ENCODE measurements around the gene MSMO1. TPM values are rescaled to one million over a fixed set of nuclear protein-coding genes. Genes with fewer than 3 reads are reported as not detected.
A peak's percentile ranks its signal among the peaks of the same experiment; 100 is the strongest.

The MSMO1 gene
- total and polyA plus RNA-seq, 12 donors: 3.7 to 15.1 (median 9.0) TPM

GRCh38 chr4:165343353-165344191 lies 16.1 kb downstream of the MSMO1 start:
- Histone ChIP-seq H3K27me3 (no peaks in the 10 kb centered on the region), H3K9me3 (no peaks in the 10 kb centered on the region), H3K4me1 (no peaks in the 10 kb centered on the region), H3K27ac (no peak overlapping the region), H3K36me3 (peaks cover 0 to 49% (median 11%) of the 10 kb centered on the region in 9 donors), H3K4me3 (no peak overlapping the region)
- ATAC-seq: no peak
- TF ChIP-seq, protein P1, sequence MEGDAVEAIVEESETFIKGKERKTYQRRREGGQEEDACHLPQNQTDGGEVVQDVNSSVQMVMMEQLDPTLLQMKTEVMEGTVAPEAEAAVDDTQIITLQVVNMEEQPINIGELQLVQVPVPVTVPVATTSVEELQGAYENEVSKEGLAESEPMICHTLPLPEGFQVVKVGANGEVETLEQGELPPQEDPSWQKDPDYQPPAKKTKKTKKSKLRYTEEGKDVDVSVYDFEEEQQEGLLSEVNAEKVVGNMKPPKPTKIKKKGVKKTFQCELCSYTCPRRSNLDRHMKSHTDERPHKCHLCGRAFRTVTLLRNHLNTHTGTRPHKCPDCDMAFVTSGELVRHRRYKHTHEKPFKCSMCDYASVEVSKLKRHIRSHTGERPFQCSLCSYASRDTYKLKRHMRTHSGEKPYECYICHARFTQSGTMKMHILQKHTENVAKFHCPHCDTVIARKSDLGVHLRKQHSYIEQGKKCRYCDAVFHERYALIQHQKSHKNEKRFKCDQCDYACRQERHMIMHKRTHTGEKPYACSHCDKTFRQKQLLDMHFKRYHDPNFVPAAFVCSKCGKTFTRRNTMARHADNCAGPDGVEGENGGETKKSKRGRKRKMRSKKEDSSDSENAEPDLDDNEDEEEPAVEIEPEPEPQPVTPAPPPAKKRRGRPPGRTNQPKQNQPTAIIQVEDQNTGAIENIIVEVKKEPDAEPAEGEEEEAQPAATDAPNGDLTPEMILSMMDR (IDR thresholded peaks at IDR 0.05): peak in 5 of 9 donors; percentile 25 to 55 (median 35)
- intact Hi-C loops (cut with DNase I): loop anchor here in 5 of 10 donors (1.0 to 10.0 kb wide), 4 partner anchors 209 to 215 kb away; no protein-coding TSS in a partner anchor
- WGBS, 2 donors: 69 to 79% methylated on average over 13 of the region's 13 CpGs
- no peak for DNase-seq

GRCh38 chr4:165345666-165346417 lies 18.4 kb downstream of the MSMO1 start:
- intact Hi-C loops (cut with DNase I): loop anchor here in 4 of 10 donors (5.0 to 10.0 kb wide), 2 partner anchors 211 to 214 kb away; no protein-coding TSS in a partner anchor
- WGBS, 2 donors: 71 to 81% methylated on average over 10 of the region's 10 CpGs

DNA sequence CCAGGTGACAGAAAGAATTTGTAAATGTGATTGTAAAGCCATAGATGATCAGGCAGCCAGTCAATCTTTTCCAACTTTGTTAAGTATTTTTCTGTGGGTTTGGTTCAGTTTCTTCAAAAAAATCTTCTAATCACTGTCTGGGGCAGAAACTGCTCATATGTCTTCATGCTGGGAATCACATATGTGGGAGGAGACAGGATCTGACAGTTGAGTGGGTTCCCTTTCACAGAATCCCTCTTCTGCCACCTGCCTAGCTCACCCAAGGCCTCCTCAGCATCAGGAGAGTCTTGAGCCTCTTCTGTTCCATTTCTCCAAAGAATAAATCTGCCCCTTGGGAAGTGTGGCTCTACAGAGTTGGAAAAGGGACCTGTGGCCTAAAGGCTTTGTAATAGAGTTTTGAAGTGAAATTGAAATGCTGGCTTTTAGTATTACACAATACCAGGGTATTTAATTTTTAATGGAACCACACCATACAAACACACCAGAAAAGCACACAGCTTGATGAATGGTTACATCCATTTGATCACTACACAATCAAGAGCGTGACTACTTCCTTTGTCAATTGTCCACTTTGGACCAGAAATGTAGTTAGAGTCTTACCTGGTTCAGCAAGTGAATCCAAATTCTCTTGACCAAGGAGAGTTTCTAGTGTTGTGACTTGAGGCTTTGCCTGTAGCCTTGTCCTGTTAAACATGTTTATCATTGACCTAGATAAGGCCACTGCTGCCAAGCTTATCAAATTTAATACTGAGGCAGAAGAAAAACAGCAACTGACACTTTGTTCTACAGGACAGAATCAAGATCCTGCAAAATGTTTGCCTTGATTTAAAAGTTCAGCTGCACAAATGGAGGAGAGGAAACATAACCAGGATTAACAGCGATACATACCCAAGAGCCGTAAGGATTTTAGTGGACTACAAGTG lies 20.4 kb downstream of the MSMO1 start:
- peaks cover 0 to 9% (median 0%) of the 10 kb centered on the region in 7 donors for H3K27me3 ChIP-seq
- WGBS, 2 donors: 65 to 70% methylated on average over 3 of the region's 3 CpGs
- H3K9me3 ChIP-seq: no peaks in the 10 kb centered on the region
- no peak overlapping the region for H3K4me3 ChIP-seq
- no peaks in the 10 kb centered on the region for H3K4me1 ChIP-seq
- ATAC-seq (no peak), DNase-seq (no peak)
- TF ChIP-seq, protein P1 (IDR thresholded peaks at IDR 0.05): no peak
- H3K27ac ChIP-seq: no peak overlapping the region
- H3K36me3 ChIP-seq: peaks cover 0 to 6% (median 0%) of the 10 kb centered on the region in 9 donors
- intact Hi-C loops (cut with DNase I): loop anchor here in 4 of 10 donors (5.0 to 10.0 kb wide), 2 partner anchors 213 to 216 kb away; no protein-coding TSS in a partner anchor

More at GRCh38 chr4:165345666-165346417, 18.4 kb downstream of the MSMO1 start:
- DNase-seq (no peak), ATAC-seq (no peak)
- peaks cover 0 to 4% (median 0%) of the 10 kb centered on the region in 7 donors for H3K27me3 ChIP-seq
- TF ChIP-seq, protein P1 (IDR thresholded peaks at IDR 0.05): peak in 1 of 9 donors; percentile 24
- H3K36me3 ChIP-seq: peaks cover 0 to 26% (median 0%) of the 10 kb centered on the region in 9 donors
- no peaks in the 10 kb centered on the region for H3K4me1 ChIP-seq
- H3K27ac ChIP-seq: no peak overlapping the region
- H3K9me3 ChIP-seq: no peaks in the 10 kb centered on the region
- no peak overlapping the region for H3K4me3 ChIP-seq
